Cerebellar nuclear complex (tissue), 1 donor: ENCODE measurements around the gene GRB10.

Experiments
- DNase-seq, 2 experiments: peaks; one replicate each; lab custom pipeline; 2025; lab: John Stamatoyannopoulos, UW

GRB10 gene

DNA sequence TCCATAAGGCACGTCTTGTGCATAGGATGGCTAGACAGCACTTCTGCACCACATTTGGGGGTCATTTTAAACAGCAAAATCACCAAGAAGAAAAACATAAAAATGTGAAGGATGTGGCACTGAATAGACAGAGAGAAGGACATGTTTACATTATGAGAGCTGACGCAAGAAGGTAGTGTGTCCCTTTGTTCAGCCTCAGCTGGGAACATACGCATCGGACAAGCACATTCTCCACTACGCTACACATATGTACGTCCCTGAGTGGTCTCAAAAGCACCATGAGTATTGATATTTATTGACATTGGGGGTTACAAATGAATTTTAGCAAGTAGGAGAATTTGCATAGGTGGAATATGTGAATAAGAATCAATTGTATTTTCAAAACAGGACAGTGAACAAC is 237.7 kb downstream of the GRB10 start:
- DNase-seq: no peak

GRCh38 chr7:50543776-50544442 is 238.8 kb downstream of the GRB10 start:
- no peak for DNase-seq

DNA sequence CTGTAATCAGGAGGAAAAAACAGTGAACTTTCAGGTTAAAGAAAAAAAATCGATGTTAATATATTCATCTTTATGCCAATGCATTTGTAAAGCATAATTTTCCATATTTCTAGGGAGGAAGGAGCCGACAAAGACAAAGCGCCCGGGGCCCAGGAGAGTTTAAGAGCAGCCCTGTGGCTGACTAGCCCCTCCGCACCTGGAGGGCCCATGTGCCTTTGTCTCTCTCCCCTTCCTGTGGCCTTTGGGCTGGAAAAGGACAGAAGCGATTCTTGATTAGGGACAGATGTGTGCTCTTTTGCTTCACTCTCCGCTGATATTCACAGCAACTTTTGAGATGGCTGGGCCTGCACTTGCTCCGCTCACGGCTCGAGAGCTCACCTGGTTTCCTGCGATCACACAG is 240.6 kb downstream of the GRB10 start:
- no peak for DNase-seq

- no peak for DNase-seq
These were observed 241.7 kb downstream of the GRB10 start for GRCh38 chr7:50540785-50541579.
